HCT116 (cell line): ENCODE measurements around the gene ITGBL1. TPM values are rescaled to one million over a fixed set of nuclear protein-coding genes. Genes with fewer than 3 reads are reported as not detected.

Experiments used
- ATAC-seq: fragments of 200-7000 bp; cut with Tn5 transposase; 2 replicates; pipeline ENCODE4 v1.9.1; 2020; ENCODE audit warnings: mild to moderate bottlenecking, moderate library complexity
- BruUV-seq: library from RNA; stranded (reverse); fragments of 400-500 nt; replicated peaks from 2 replicates; lab custom pipeline; 2021; lab: Mats Ljungman, UMichigan
- CTCF ChIA-PET: fragments of 300-600 bp; sonication (Branson Sonifier 250); formaldehyde crosslinking; loops from one replicate; lab custom pipeline; 2021; ENCODE audit warnings: antibody characterized with exemption; lab: Charles Lee
- POLR2A ChIA-PET: fragments of 300-600, 350-600 bp; sonication (Branson Sonifier 250); formaldehyde crosslinking; loops from one replicate; lab custom pipeline; 2021; ENCODE audit warnings: antibody characterized with exemption; lab: Charles Lee
- RAD21 ChIA-PET, 2 experiments: fragments of 300-600 bp; sonication (Branson Sonifier 250); formaldehyde crosslinking; loops; one replicate each; lab custom pipeline; 2023; ENCODE audit warnings: low total read pairs in 2 of 2; ENCODE audit not compliant: uncharacterized antibody in 2 of 2, unreplicated experiment in 2 of 2, low non-redundant PET in 1 of 2; lab: Charles Lee
- DNase-seq: peaks from one replicate; pipeline ENCODE4 v3.0.0-alpha.2; 2010; ENCODE audit warnings: low read depth, low spot score
- H2AFZ ChIP-seq: fragments of 200-600 bp; shearing (Covaris generic), sonication (generic); 2 replicates; pipeline ENCODE4 v1.6.1; 2017; ENCODE audit warnings: low read depth, mixed run types, mixed read lengths, antibody characterized with exemption, low read length; ENCODE audit not compliant: poor library complexity, severe bottlenecking
- H3K27ac ChIP-seq: 2 replicates; pipeline ENCODE4 v1.5.1; 2012; ENCODE audit warnings: low read depth, low read length
- H3K27me3 ChIP-seq: fragments of 200-600 bp; sonication (generic); 2 replicates; pipeline ENCODE4 v1.6.1; 2016; ENCODE audit warnings: mixed run types, low read length, mixed read lengths; ENCODE audit not compliant: insufficient read depth
- H3K36me3 ChIP-seq, 2 experiments: fragments of 200-500 bp in 1 of 2; fragments of 200-600 bp in 1 of 2; sonication (Bioruptor generic) in 1 of 2; sonication (generic) in 1 of 2; 2 replicates each; pipeline versions ENCODE4 v1.5.1 to v1.6.1; 2014 to 2016; ENCODE audit warnings: low read length in 2 of 2, inconsistent platforms in 1 of 2, mixed read lengths in 1 of 2, mixed run types in 1 of 2; ENCODE audit not compliant: insufficient read depth in 2 of 2, control insufficient read depth in 1 of 2
- H3K4me1 ChIP-seq, 2 experiments: fragments of 200-600 bp in 1 of 2; sonication (generic) in 1 of 2; 2 replicates each; pipeline versions ENCODE4 v1.5.1 to v1.6.1; 2012 to 2017; ENCODE audit warnings: low read length in 2 of 2, inconsistent platforms in 1 of 2, mild to moderate bottlenecking in 1 of 2, mixed read lengths in 1 of 2, mixed run types in 1 of 2, moderate library complexity in 1 of 2; ENCODE audit not compliant: insufficient read depth in 2 of 2, control insufficient read depth in 1 of 2
- H3K4me2 ChIP-seq: fragments of 200-600 bp; sonication (generic); 2 replicates; pipeline ENCODE4 v1.6.1; 2017; ENCODE audit warnings: mixed run types, low read length, mixed read lengths
- H3K4me3 ChIP-seq, 2 experiments: fragments of 200-600 bp in 1 of 2; sonication (generic) in 1 of 2; replicated peaks in 1 of 2; 2 replicates each; pipeline ENCODE4 v1.5.1; 2011 to 2016; ENCODE audit warnings: low read length in 2 of 2, control low read depth in 1 of 2, low read depth in 1 of 2, mild to moderate bottlenecking in 1 of 2, mixed read lengths in 1 of 2, mixed run types in 1 of 2
- H3K79me2 ChIP-seq: fragments of 200-600 bp; sonication (generic); 2 replicates; pipeline ENCODE4 v1.6.1; 2017; ENCODE audit warnings: mild to moderate bottlenecking, mixed run types, low read length, moderate library complexity, mixed read lengths; ENCODE audit not compliant: insufficient read depth
- H3K9ac ChIP-seq: fragments of 200-600 bp; sonication (generic); 2 replicates; pipeline ENCODE4 v1.6.1; 2016; ENCODE audit warnings: low read length, mixed read lengths
- H3K9me2 ChIP-seq: fragments of 200-600 bp; sonication (generic), shearing (Covaris generic); 2 replicates; pipeline ENCODE4 v1.6.1; 2017; ENCODE audit warnings: mixed run types, mild to moderate bottlenecking, moderate library complexity; ENCODE audit not compliant: insufficient read depth
- H3K9me3 ChIP-seq, 2 experiments: fragments of 200-500 bp in 1 of 2; fragments of 200-600 bp in 1 of 2; sonication (Bioruptor generic) in 1 of 2; sonication (generic) in 1 of 2; 2 replicates each; pipeline ENCODE4 v1.6.1; 2014 to 2017; ENCODE audit warnings: low read length in 2 of 2, mixed read lengths in 2 of 2, inconsistent platforms in 1 of 2, low read depth in 1 of 2, mild to moderate bottlenecking in 1 of 2, mixed run types in 1 of 2, moderate library complexity in 1 of 2; ENCODE audit not compliant: control insufficient read depth in 1 of 2, insufficient read depth in 1 of 2
- H4K20me1 ChIP-seq: fragments of 200-600 bp; sonication (generic), shearing (Covaris generic); 2 replicates; pipeline ENCODE4 v1.6.1; 2017; ENCODE audit warnings: mixed run types, mild to moderate bottlenecking, moderate library complexity; ENCODE audit not compliant: insufficient read depth
- ATF3 ChIP-seq: IDR thresholded peaks from 2 replicates; pipeline ENCODE4 v1.6.1; 2012
- ELF1 ChIP-seq: IDR thresholded peaks from 2 replicates; pipeline ENCODE4 v1.6.1; 2012; ENCODE audit warnings: low read depth, borderline replicate concordance
- EZH2 ChIP-seq: fragments of 200-600 bp; sonication (generic); IDR thresholded peaks from 2 replicates; pipeline ENCODE4 v1.6.1; 2017; ENCODE audit warnings: antibody characterized with exemption, mixed run types
- EZH2phosphoT487 ChIP-seq: fragments of 200-600 bp; IDR thresholded peaks from 2 replicates; pipeline ENCODE4 v1.6.1; 2018; ENCODE audit warnings: antibody characterized with exemption, borderline replicate concordance
- FOSL1 ChIP-seq: IDR thresholded peaks from 2 replicates; pipeline ENCODE4 v1.6.1; 2012; ENCODE audit warnings: low read depth
- JUND ChIP-seq: IDR thresholded peaks from 2 replicates; pipeline ENCODE4 v1.6.1; 2012
- MAX ChIP-seq: IDR thresholded peaks from 2 replicates; pipeline ENCODE4 v1.6.1; 2012
- POLR2A ChIP-seq: IDR thresholded peaks from 2 replicates; pipeline ENCODE4 v1.7.0; 2011; ENCODE audit warnings: borderline replicate concordance; ENCODE audit not compliant: insufficient read depth, insufficient read length; ENCODE audit errors: extremely low read depth
- RAD21 ChIP-seq: IDR thresholded peaks from 2 replicates; pipeline ENCODE4 v1.6.1; 2012; ENCODE audit warnings: low read depth, mild to moderate bottlenecking
- SIN3A ChIP-seq: IDR thresholded peaks from 2 replicates; pipeline ENCODE4 v1.6.1; 2012; ENCODE audit warnings: low read depth
- SRF ChIP-seq: IDR thresholded peaks from 2 replicates; pipeline ENCODE4 v1.6.1; 2012; ENCODE audit warnings: low read depth
- TCF7L2 ChIP-seq: IDR thresholded peaks from 2 replicates; pipeline ENCODE4 v1.7.0; 2011; ENCODE audit warnings: borderline replicate concordance, inconsistent platforms; ENCODE audit not compliant: insufficient read depth, insufficient read length; ENCODE audit errors: extremely low read depth
- ZBTB33 ChIP-seq: IDR thresholded peaks from 2 replicates; pipeline ENCODE4 v1.6.1; 2011; ENCODE audit warnings: mild to moderate bottlenecking, low read length, moderate library complexity; ENCODE audit not compliant: insufficient replicate concordance; ENCODE audit errors: extremely low read depth
- ZFX ChIP-seq: fragments of 450-650 bp; IDR thresholded peaks from 2 replicates; pipeline ENCODE4 v1.6.1; 2017
- ZNF274 ChIP-seq: fragments of 200-500 bp; sonication (Bioruptor generic); IDR thresholded peaks from 2 replicates; pipeline ENCODE4 v1.6.1; 2014; ENCODE audit warnings: mild to moderate bottlenecking, low read depth, low read length, inconsistent platforms
- intact Hi-C: fragments of 100-400 bp; cut with micrococcal nuclease; formaldehyde crosslinking; loops from 2 replicates; pipeline ENCODE4 v1.10.0; 2022
- total RNA-seq: library from RNA; stranded (reverse); gene quantifications from one replicate; pipeline ENCODE4 v1.2.1, GENCODE V29; 2021; ENCODE audit not compliant: unreplicated experiment

Gene ITGBL1
- total RNA-seq, 1 experiment from 2014 or later = 0.66 TPM

DNA sequence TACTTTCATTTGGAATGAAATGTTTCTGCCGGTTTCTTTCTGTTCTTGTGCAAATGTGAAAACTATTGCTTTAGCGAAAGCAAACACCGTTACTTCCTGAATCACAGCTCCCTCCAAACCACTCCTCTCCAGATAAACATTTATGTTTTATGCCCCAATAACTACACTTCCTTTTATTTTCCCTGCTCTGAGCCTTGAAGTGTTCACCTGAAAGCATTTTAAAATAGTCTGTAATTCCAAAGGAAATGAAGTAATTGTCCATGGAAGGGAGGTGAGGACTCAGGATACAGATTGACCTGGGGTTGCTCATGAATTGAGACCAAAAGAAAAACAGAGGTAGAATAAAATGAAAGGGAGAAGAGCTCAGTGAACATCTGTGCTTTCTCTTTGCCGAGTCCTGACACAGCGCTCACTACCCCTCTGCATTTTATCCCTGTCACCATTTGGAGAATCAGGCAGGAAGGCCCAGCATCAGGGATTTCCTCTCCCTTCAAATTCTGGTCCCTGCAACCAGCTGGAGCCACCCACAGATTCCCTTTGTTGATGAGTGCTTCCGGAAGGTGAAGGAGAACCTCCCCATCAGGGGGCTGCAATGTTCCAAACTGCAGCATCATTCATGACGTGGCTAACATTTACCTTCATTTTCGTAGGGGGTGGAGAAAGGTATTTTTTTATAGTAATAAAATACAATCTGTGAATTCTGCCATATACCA is 171.9 kb downstream of the ITGBL1 start:
- no peak overlapping the region for H3K4me2 ChIP-seq
- no peaks in the 10 kb centered on the region for H3K27me3 ChIP-seq
- no peak overlapping the region for H3K4me3 ChIP-seq
- H3K36me3 ChIP-seq = no peaks in the 10 kb centered on the region
- POLR2A ChIA-PET = no interaction called here
- intact Hi-C loops = no loop called here
- DNase-seq = no peak
- H3K79me2 ChIP-seq = no peaks in the 10 kb centered on the region
- CTCF ChIA-PET = no interaction called here
- no peak overlapping the region for H3K27ac ChIP-seq
- no peaks in the 10 kb centered on the region for H3K9me2 ChIP-seq
- no peak overlapping the region for H2AFZ ChIP-seq
- RAD21 ChIA-PET = no interaction called here
- no peaks in the 10 kb centered on the region; a peak in 1 of 4 replicates for H3K4me1 ChIP-seq
- H4K20me1 ChIP-seq = no peaks in the 10 kb centered on the region
- BruUV-seq = no TSS peak
- no peak for TF ChIP-seq ELF1
- no peak for TF ChIP-seq EZH2phosphoT487
- TF ChIP-seq ZNF274 = no peak
- no peak for TF ChIP-seq TCF7L2
- no peak for TF ChIP-seq ZFX
- no peak for TF ChIP-seq SRF
- no peak for TF ChIP-seq RAD21
- TF ChIP-seq ATF3 = no peak
- no peak for TF ChIP-seq SIN3A
- TF ChIP-seq FOSL1 = no peak
- TF ChIP-seq EZH2 = no peak
- TF ChIP-seq POLR2A = no peak
- TF ChIP-seq MAX = no peak
- TF ChIP-seq ZBTB33 = no peak
- no peak for TF ChIP-seq JUND
- TF ChIP-seq, all 23 proteins: peak for 0
- no peak for ATAC-seq
- H3K9me3 ChIP-seq = no peaks in the 10 kb centered on the region; a peak in 1 of 4 replicates
- H3K9ac ChIP-seq = no peak overlapping the region
